Calu3 (cell line): ENCODE measurements around the gene NBPF10. TPM values are rescaled to one million over a fixed set of nuclear protein-coding genes. Genes with fewer than 3 reads are reported as not detected.
"Not testable (repeated sequence)": the region's sequence is repeated elsewhere in the genome, so short reads cannot be mapped to it uniquely, and the experiment has no call there.

Experiments used
- Bru-seq: library from RNA; stranded (reverse); fragments of 400-500 nt; gene quantifications from one replicate; lab custom pipeline; 2021; lab: Mats Ljungman, UMichigan
- BruChase-seq, 2 experiments: library from RNA; stranded (reverse); fragments of 400-500 nt; gene quantifications; one replicate each; lab custom pipeline; 2021; lab: Mats Ljungman, UMichigan
- BruUV-seq: library from RNA; stranded (reverse); fragments of 400-500 nt; replicated peaks from 2 replicates; lab custom pipeline; 2021; lab: Mats Ljungman, UMichigan
- CTCF ChIA-PET: fragments of 300-600 bp; sonication (Branson Sonifier 250); formaldehyde crosslinking; loops from one replicate; lab custom pipeline; 2022; ENCODE audit warnings: antibody characterized with exemption; lab: Charles Lee
- DNase-seq: peaks from one replicate; pipeline ENCODE4 v3.0.0; 2022
- H3K27ac Mint-ChIP-seq: one replicate; pipeline ENCODE4 v1.8.0; 2022; ENCODE audit warnings: mixed read lengths; ENCODE audit not compliant: unreplicated experiment
- H3K27me3 Mint-ChIP-seq: one replicate; pipeline ENCODE4 v1.8.0; 2022; ENCODE audit warnings: mixed read lengths; ENCODE audit not compliant: unreplicated experiment
- H3K36me3 Mint-ChIP-seq: one replicate; pipeline ENCODE4 v1.8.0; 2022; ENCODE audit warnings: mild to moderate bottlenecking, moderate library complexity, mixed read lengths; ENCODE audit not compliant: insufficient read depth, unreplicated experiment
- H3K4me1 Mint-ChIP-seq: one replicate; pipeline ENCODE4 v1.8.0; 2022; ENCODE audit warnings: mild to moderate bottlenecking, low read depth, mixed read lengths; ENCODE audit not compliant: unreplicated experiment
- H3K4me3 Mint-ChIP-seq: one replicate; pipeline ENCODE4 v1.8.0; 2022; ENCODE audit warnings: mild to moderate bottlenecking, low read depth, moderate library complexity, mixed read lengths; ENCODE audit not compliant: unreplicated experiment
- H3K9me3 Mint-ChIP-seq: one replicate; pipeline ENCODE4 v1.8.0; 2022; ENCODE audit warnings: low read depth, mixed read lengths; ENCODE audit not compliant: unreplicated experiment
- intact Hi-C: fragments of 100-400 bp; cut with micrococcal nuclease; formaldehyde crosslinking; loops from one replicate; pipeline ENCODE4 v1.10.0; 2022; ENCODE audit not compliant: unreplicated experiment
- long read RNA-seq: library from polyadenylated mRNA; stranded (forward); transcript quantifications from one replicate; pipeline ENCODE4 v2.0.0, GENCODE V29; 2022
- total RNA-seq: library from RNA; stranded (reverse); gene quantifications from 2 replicates; pipeline ENCODE4 v1.2.3, GENCODE V29; 2022

The NBPF10 gene
- total RNA-seq (3.1 and 3.3 TPM in 2 replicates), Bru-seq, nascent RNA (percentile 40 among the genes with signal in this experiment), BruChase-seq, experiment 1, labeled RNA remaining after a 6-hour chase (percentile 34 among the genes with signal in this experiment), BruChase-seq, experiment 2, labeled RNA remaining after a 2-hour chase (percentile 37 among the genes with signal in this experiment)
- long read RNA-seq, partial matches to known transcripts, result 0 of 5 reads
- long read RNA-seq, other reads (novel, unspliced or antisense), result 5 of 5 reads

GRCh38 chr1:146144465-146144864 lies at the start of gene NBPF10:
TSS of gene NBPF10 (minus strand) at chr1:146144804. CDS start at chr1:146144769, 35 bp downstream.
- H3K9me3 Mint-ChIP-seq, H3K4me3 Mint-ChIP-seq, H3K27me3 Mint-ChIP-seq, intact Hi-C loops, BruUV-seq, CTCF ChIA-PET, H3K27ac Mint-ChIP-seq, H3K4me1 Mint-ChIP-seq, H3K36me3 Mint-ChIP-seq: not testable (repeated sequence)
- DNase-seq, result peak; percentile 0

- H3K4me1 Mint-ChIP-seq, intact Hi-C loops, H3K9me3 Mint-ChIP-seq, CTCF ChIA-PET, H3K4me3 Mint-ChIP-seq, H3K27me3 Mint-ChIP-seq, BruUV-seq, DNase-seq, H3K27ac Mint-ChIP-seq, H3K36me3 Mint-ChIP-seq: not testable (repeated sequence)
Observed at GRCh38 chr1:146174531-146174930, 29.9 kb upstream of the NBPF10 start.

DNA sequence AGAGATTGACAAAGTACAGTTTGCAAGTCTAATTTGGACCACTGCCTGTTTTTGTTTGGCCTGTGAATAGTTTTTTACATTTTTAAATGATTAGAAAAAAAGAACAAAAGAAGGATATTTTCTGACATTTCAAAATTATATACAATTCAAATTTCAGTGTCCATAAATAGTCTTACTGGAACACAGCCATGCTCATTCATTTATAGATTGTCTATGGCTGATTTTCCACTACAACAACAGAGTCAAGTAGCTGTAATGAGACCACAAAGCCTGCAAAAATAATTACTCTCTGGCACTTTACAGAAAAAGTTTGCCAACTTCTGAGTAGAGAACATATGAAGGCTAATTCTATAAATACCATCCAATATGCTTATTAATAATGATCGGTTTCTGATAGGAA lies 23.1 kb upstream of the NBPF10 start:
- CTCF ChIA-PET, H3K27me3 Mint-ChIP-seq, intact Hi-C loops, H3K9me3 Mint-ChIP-seq, H3K36me3 Mint-ChIP-seq, H3K4me3 Mint-ChIP-seq, BruUV-seq, H3K4me1 Mint-ChIP-seq, DNase-seq, H3K27ac Mint-ChIP-seq: not testable (repeated sequence)

GRCh38 chr1:146167273-146167672 lies 22.7 kb upstream of the NBPF10 start:
- H3K27me3 Mint-ChIP-seq, intact Hi-C loops, DNase-seq, CTCF ChIA-PET, H3K27ac Mint-ChIP-seq, H3K9me3 Mint-ChIP-seq, H3K4me1 Mint-ChIP-seq, BruUV-seq, H3K4me3 Mint-ChIP-seq, H3K36me3 Mint-ChIP-seq: not testable (repeated sequence)

Other genes with a start within 250 kb of the NBPF10 start
- gene ITGA10, start 234.8 kb downstream of the NBPF10 start, total RNA-seq, result 0.34 and 0.68 TPM in 2 replicates
- gene PEX11B, start 226.1 kb downstream of the NBPF10 start, total RNA-seq, result 27.1 and 27.3 TPM in 2 replicates
- gene RBM8A, start 217.3 kb downstream of the NBPF10 start, total RNA-seq, result 167 and 177 TPM in 2 replicates
- gene LIX1L, start 186.8 kb downstream of the NBPF10 start, total RNA-seq, result 6.3 and 7.2 TPM in 2 replicates
- 0.19 and 0.27 TPM in 2 replicates for gene ANKRD34A, start 180.2 kb downstream of the NBPF10 start, total RNA-seq
- 9.9 and 11.5 TPM in 2 replicates for gene POLR3GL, start 180.1 kb downstream of the NBPF10 start, total RNA-seq
- 18.5 and 27.3 TPM in 2 replicates for gene TXNIP, start 148.2 kb downstream of the NBPF10 start, total RNA-seq
- gene HJV, start 123.1 kb downstream of the NBPF10 start, total RNA-seq, result not detected in 2 replicates
- 46.0 and 53.2 TPM in 2 replicates for gene NOTCH2NLA, start 84.2 kb upstream of the NBPF10 start, total RNA-seq